K562 (cell line): ENCODE results near the gene UTP25. TPM values are rescaled to one million over a fixed set of nuclear protein-coding genes. Genes with fewer than 3 reads are reported as not detected.

Experiments
- ATAC-seq: fragments of 200-7000 bp; cut with Tn5 transposase; 3 replicates; pipeline ENCODE4 v1.9.1; 2020; ENCODE audit warnings: moderate library complexity
- BruUV-seq: library from RNA; stranded (reverse); fragments of 400-500 nt; replicated peaks from 2 replicates; lab custom pipeline; 2021; lab: Mats Ljungman, UMichigan
- CTCF ChIA-PET: fragments of 300-600 bp; formaldehyde crosslinking; extraction: SDS; loops from one replicate; lab custom pipeline; 2021; ENCODE audit warnings: low intra/inter-chr PET ratio; lab: Yijun Ruan, JAX
- POLR2A ChIA-PET: fragments of 300-600, 350-650 bp; sonication (Branson Sonifier 250); formaldehyde crosslinking; extraction: SDS; loops from one replicate; lab custom pipeline; 2021; ENCODE audit warnings: antibody characterized with exemption, inconsistent platforms; lab: Yijun Ruan, JAX
- DNase-seq, 4 experiments: peaks; one replicate each; pipeline versions ENCODE4 v3.0.0 to v3.0.0-alpha.2; 2011 to 2018; ENCODE audit warnings: low spot score in 3 of 4, mixed read lengths in 3 of 4; ENCODE audit errors: extremely low read depth in 1 of 4
- FAIRE-seq: peaks from 2 replicates; lab custom pipeline; 2011; peaks lifted over from hg19 to GRCh38; lab: Jason Lieb, UNC
- H2AFZ ChIP-seq: 2 replicates; pipeline ENCODE4 v1.6.0; 2011; ENCODE audit warnings: low read depth, low read length, control low read depth, inconsistent platforms
- H3K27ac ChIP-seq: fragments of 200-600 bp; 3 replicates; pipeline ENCODE4 v1.8.0; 2011; ENCODE audit warnings: low read depth, mild to moderate bottlenecking, control low read depth, inconsistent platforms, low read length, moderate library complexity, mixed read lengths; ENCODE audit errors: extremely low read depth
- H3K27me3 ChIP-seq, 2 experiments: fragments of 300-600 bp in 1 of 2; 2 replicates in 1 of 2; 3 replicates in 1 of 2; pipeline versions ENCODE4 v1.6.0 to v1.8.0; 2011; ENCODE audit warnings: inconsistent platforms in 2 of 2, low read length in 2 of 2, mild to moderate bottlenecking in 1 of 2, mixed read lengths in 1 of 2, moderate library complexity in 1 of 2; ENCODE audit not compliant: control insufficient read depth in 2 of 2, insufficient read depth in 2 of 2
- H3K36me3 ChIP-seq: fragments of 300-600 bp; 3 replicates; pipeline ENCODE4 v1.8.0; 2011; ENCODE audit warnings: mild to moderate bottlenecking, low read length, inconsistent platforms; ENCODE audit not compliant: control insufficient read depth, insufficient read depth
- H3K4me1 ChIP-seq, 2 experiments: fragments of 200-600 bp in 1 of 2; replicated peaks in 1 of 2; 2 replicates in 1 of 2; 3 replicates in 1 of 2; pipeline versions ENCODE4 v1.5.1 to v1.8.0; 2011; ENCODE audit warnings: inconsistent platforms in 2 of 2, low read length in 2 of 2, mild to moderate bottlenecking in 1 of 2, mixed read lengths in 1 of 2, moderate library complexity in 1 of 2; ENCODE audit not compliant: control insufficient read depth in 2 of 2, insufficient read depth in 2 of 2
- H3K4me2 ChIP-seq: 2 replicates; pipeline ENCODE4 v1.6.1; 2011; ENCODE audit warnings: low read length, control low read depth, inconsistent platforms, mixed read lengths; ENCODE audit not compliant: insufficient read depth
- H3K4me3 ChIP-seq: fragments of 200-600 bp; sonication (generic), shearing (Covaris generic); 2 replicates; pipeline ENCODE4 v1.5.1; 2016; ENCODE audit warnings: control low read depth, inconsistent platforms
- H3K79me2 ChIP-seq: fragments of 200-600 bp; 3 replicates; pipeline ENCODE4 v1.8.0; 2011; ENCODE audit warnings: low read length, inconsistent platforms; ENCODE audit not compliant: control insufficient read depth, insufficient read depth
- H3K9ac ChIP-seq, 2 experiments: 2 replicates each; pipeline versions ENCODE4 v1.6.0 to v1.6.1; 2011; ENCODE audit warnings: low read depth in 2 of 2, low read length in 2 of 2, control low read depth in 1 of 2, inconsistent platforms in 1 of 2, mild to moderate bottlenecking in 1 of 2, mixed read lengths in 1 of 2; ENCODE audit not compliant: insufficient read depth in 1 of 2
- H3K9me1 ChIP-seq: one replicate; pipeline ENCODE4 v1.6.0; 2011; ENCODE audit warnings: inconsistent platforms, mild to moderate bottlenecking, low read length, moderate library complexity; ENCODE audit not compliant: control insufficient read depth, insufficient read depth
- H3K9me3 ChIP-seq: replicated peaks from 2 replicates; pipeline ENCODE4 v1.5.1; 2011; ENCODE audit warnings: low read depth, low read length, inconsistent platforms; ENCODE audit not compliant: control insufficient read depth, insufficient read depth
- H4K20me1 ChIP-seq: replicated peaks from 2 replicates; pipeline ENCODE4 v1.6.1; 2011; ENCODE audit warnings: low read length, inconsistent platforms, mixed read lengths; ENCODE audit not compliant: control insufficient read depth, insufficient read depth
- CBFA2T2 ChIP-seq: fragments of 450-650 bp; conservative IDR thresholded peaks from 2 replicates; pipeline ENCODE4 v1.6.1; 2017; ENCODE audit warnings: mild to moderate bottlenecking
- CEBPG ChIP-seq, 3 experiments: fragments of 200-800 bp in 1 of 3; sonication (Bioruptor generic) in 1 of 3; sonication (generic) in 1 of 3; formaldehyde crosslinking in 1 of 3; IDR thresholded peaks in 2 of 3; conservative IDR thresholded peaks in 1 of 3; 2 replicates each; pipeline versions ENCODE4 v1.6.1 to v1.8.0; 2016 to 2022; ENCODE audit warnings: missing compliant biosample characterization in 2 of 3, missing genetic modification characterization in 2 of 3, mild to moderate bottlenecking in 1 of 3, missing genetic modification reagents in 1 of 3
- EP300 ChIP-seq: IDR thresholded peaks from 2 replicates; pipeline ENCODE4 v1.6.1; 2012; ENCODE audit warnings: low read length, improper control_type of control experiment
- HINFP ChIP-seq: fragments of 450-650 bp; conservative IDR thresholded peaks from 2 replicates; pipeline ENCODE4 v1.6.1; 2016; ENCODE audit warnings: missing genetic modification characterization, low read depth, mild to moderate bottlenecking, control low read depth, missing compliant biosample characterization
- SREBF1 ChIP-seq: fragments of 150-350 bp; IDR thresholded peaks from 2 replicates; pipeline ENCODE4 v1.6.1; 2014; ENCODE audit warnings: antibody characterized with exemption, low read depth, low read length, borderline replicate concordance
- TCF7L2 ChIP-seq: fragments of 150-350 bp; IDR thresholded peaks from 2 replicates; pipeline ENCODE4 v1.6.1; 2016; ENCODE audit warnings: low read depth, mild to moderate bottlenecking, low read length, moderate library complexity
- ZNF175 ChIP-seq: fragments of 200-800 bp; sonication (Bioruptor generic); IDR thresholded peaks from 2 replicates; pipeline ENCODE4 v1.6.1; 2016; ENCODE audit warnings: low read depth, mild to moderate bottlenecking, missing genetic modification characterization, missing compliant biosample characterization
- ZNF280B ChIP-seq: fragments of 250-450 bp; sonication (Bioruptor Pico); IDR thresholded peaks from 2 replicates; pipeline ENCODE4 v1.5.1; 2021; ENCODE audit warnings: mild to moderate bottlenecking
- ZNF785 ChIP-seq: fragments of 250-450 bp; sonication (Bioruptor Pico); IDR thresholded peaks from 2 replicates; pipeline ENCODE4 v1.4.0; 2020; ENCODE audit warnings: mild to moderate bottlenecking
- ZSCAN32 ChIP-seq: fragments of 450-650 bp; formaldehyde crosslinking; IDR thresholded peaks from 2 replicates; pipeline ENCODE4 v1.4.0; 2020; ENCODE audit warnings: mild to moderate bottlenecking, moderate library complexity
- WGBS: fragments of 100-300 bp; shearing (Covaris generic); methylation state at CpG from one replicate; pipeline ENCODE4 v1.1.6; 2016; ENCODE audit warnings: low coverage, mixed read lengths; ENCODE audit not compliant: insufficient coverage; ENCODE audit errors: missing lambda C conversion rate; 5-methylcytosine and 5-hydroxymethylcytosine counted together
- in situ Hi-C: fragments of 300-500 bp; cut with MboI; formaldehyde crosslinking; loops from 4 replicates; pipeline ENCODE4 v1.15.0; 2018; ENCODE audit warnings: inconsistent platforms, mixed read lengths
- intact Hi-C: fragments of 100-400 bp; cut with micrococcal nuclease; formaldehyde crosslinking; loops from 2 replicates; pipeline ENCODE4 v1.14.2; 2022
- polyA plus RNA-seq, 8 experiments: library from polyadenylated mRNA; depleted of rRNA in 4 of 8; stranded (reverse) in 5 of 8; unstranded in 3 of 8; fragments of >200 nt; fragmentation: Nextera tagmentation in 2 of 8; fragmentation: Illumina TruSeq in 1 of 8; extraction: Ambion mirVana in 2 of 8; extraction: Trizol in 1 of 8; gene quantifications; 2 replicates each; pipeline versions ENCODE4 v1.2.1 to v1.2.3, GENCODE V29; 2011 to 2014; ENCODE audit warnings: inconsistent platforms in 1 of 8, missing spikeins in 1 of 8
- total RNA-seq, 7 experiments: library from RNA; depleted of rRNA in 6 of 7; stranded (reverse); fragments of >200 nt in 6 of 7; fragmentation: Illumina TruSeq in 2 of 7; extraction: Trizol in 2 of 7; gene quantifications; 2 replicates each; pipeline versions ENCODE4 v1.2.1 to v1.2.3, GENCODE V29; 2011 to 2021; ENCODE audit warnings: low replicate concordance in 1 of 7

The UTP25 gene
- total and polyA plus RNA-seq, 9 of the 15 experiments (the other 6 are each of a cell fraction or from before 2014, with no cell fraction given) = 5.7 to 17.6 (median 12.0) TPM

- FAIRE-seq (no peak), ATAC-seq (no peak), DNase-seq (no peak)
- peaks cover 7 to 8% of the 10 kb centered on the region in 2 experiments; a peak in 3 of 5 replicates for H3K27me3 ChIP-seq
- H3K36me3 ChIP-seq = no peaks in the 10 kb centered on the region
- ChIA-PET POLR2A (interaction anchor here (1.0 kb wide), 1 partner anchor 50 kb away, joined by 3 read pairs; no protein-coding TSS in a partner anchor), CTCF (no interaction called here)
- H3K9me1 ChIP-seq = no peaks in the 10 kb centered on the region
- intact Hi-C loops = no loop called here
- H3K27ac ChIP-seq = no peak overlapping the region
- no peak overlapping the region for H3K9ac ChIP-seq
- H3K79me2 ChIP-seq = no peaks in the 10 kb centered on the region
- no peaks in the 10 kb centered on the region for H3K4me1 ChIP-seq
- H2AFZ ChIP-seq = no peak overlapping the region
- 5% methylated on average over 1 of the region's 1 CpG for WGBS
- no peaks in the 10 kb centered on the region for H3K9me3 ChIP-seq
- in situ Hi-C loops = no loop called here
- H4K20me1 ChIP-seq = no peaks in the 10 kb centered on the region
- no TSS peak for BruUV-seq
- no peak overlapping the region for H3K4me3 ChIP-seq
- H3K4me2 ChIP-seq = no peak overlapping the region
- TF ChIP-seq CBFA2T2 = no peak
- no peak for TF ChIP-seq ZNF175 (CRISPR knock-in tag)
- no peak for TF ChIP-seq CEBPG (CRISPR knock-in tag; IDR thresholded peaks at IDR 0.05)
- TF ChIP-seq CEBPG (tag; conservative IDR thresholded peaks at IDR 0.05 in 1 of 2, IDR thresholded peaks at IDR 0.05 in 1 of 2) = no peak
- no peak for TF ChIP-seq ZNF785 (CRISPR knock-in tag)
- TF ChIP-seq SREBF1 = no peak
- no peak for TF ChIP-seq ZSCAN32 (CRISPR knock-in tag)
- TF ChIP-seq HINFP (tag) = no peak
- TF ChIP-seq TCF7L2 = no peak
- TF ChIP-seq EP300 = no peak
- TF ChIP-seq ZNF280B = no peak
- TF ChIP-seq, all 486 proteins: peak for 0
Observed at GRCh38 chr1:209817691-209818090, 10.1 kb upstream of the UTP25 start.
